Measurements from ENCODE around the gene PPARD.

DNA sequence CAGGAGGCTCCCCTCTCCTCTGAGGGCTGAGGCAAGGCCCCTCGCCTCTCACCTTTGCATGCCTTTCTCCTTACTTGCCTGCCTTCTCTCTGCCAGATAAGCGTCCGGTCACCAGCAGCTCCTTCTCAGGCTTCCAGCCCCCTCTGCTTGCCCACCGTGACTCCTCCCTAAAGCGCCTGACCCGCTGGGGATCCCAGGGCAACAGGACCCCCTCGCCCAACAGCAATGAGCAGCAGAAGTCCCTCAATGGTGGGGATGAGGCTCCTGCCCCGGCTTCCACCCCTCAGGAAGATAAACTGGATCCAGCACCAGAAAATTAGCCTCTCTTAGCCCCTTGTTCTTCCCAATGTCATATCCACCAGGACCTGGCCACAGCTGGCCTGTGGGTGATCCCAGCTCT is 21.3 kb upstream of the PPARD start:
- no peak for TF ChIP-seq POLR2A (IDR thresholded peaks at IDR 0.05)
- TF ChIP-seq, protein P1, sequence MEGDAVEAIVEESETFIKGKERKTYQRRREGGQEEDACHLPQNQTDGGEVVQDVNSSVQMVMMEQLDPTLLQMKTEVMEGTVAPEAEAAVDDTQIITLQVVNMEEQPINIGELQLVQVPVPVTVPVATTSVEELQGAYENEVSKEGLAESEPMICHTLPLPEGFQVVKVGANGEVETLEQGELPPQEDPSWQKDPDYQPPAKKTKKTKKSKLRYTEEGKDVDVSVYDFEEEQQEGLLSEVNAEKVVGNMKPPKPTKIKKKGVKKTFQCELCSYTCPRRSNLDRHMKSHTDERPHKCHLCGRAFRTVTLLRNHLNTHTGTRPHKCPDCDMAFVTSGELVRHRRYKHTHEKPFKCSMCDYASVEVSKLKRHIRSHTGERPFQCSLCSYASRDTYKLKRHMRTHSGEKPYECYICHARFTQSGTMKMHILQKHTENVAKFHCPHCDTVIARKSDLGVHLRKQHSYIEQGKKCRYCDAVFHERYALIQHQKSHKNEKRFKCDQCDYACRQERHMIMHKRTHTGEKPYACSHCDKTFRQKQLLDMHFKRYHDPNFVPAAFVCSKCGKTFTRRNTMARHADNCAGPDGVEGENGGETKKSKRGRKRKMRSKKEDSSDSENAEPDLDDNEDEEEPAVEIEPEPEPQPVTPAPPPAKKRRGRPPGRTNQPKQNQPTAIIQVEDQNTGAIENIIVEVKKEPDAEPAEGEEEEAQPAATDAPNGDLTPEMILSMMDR (IDR thresholded peaks at IDR 0.05) = no peak
